HEK293 (cell line): Measurements from ENCODE around the gene JUND.
A peak's percentile ranks its signal among the peaks of the same experiment; 100 is the strongest.

Experiments
- CTCF ChIA-PET: fragments of 350-600 bp; formaldehyde crosslinking; extraction: SDS; loops from one replicate; lab custom pipeline; 2021; ENCODE audit warnings: antibody characterized with exemption; lab: Yijun Ruan, JAX
- POLR2A ChIA-PET: fragments of 300-600 bp; formaldehyde crosslinking; extraction: SDS; loops from one replicate; lab custom pipeline; 2020; ENCODE audit warnings: antibody characterized with exemption, inconsistent platforms; lab: Yijun Ruan, JAX
- H3K27ac ChIP-seq: fragments of 200-500 bp; sonication (Bioruptor generic); 2 replicates; pipeline ENCODE4 v1.5.1; 2014; ENCODE audit warnings: low read depth, low read length, control low read depth, inconsistent platforms; ENCODE audit errors: extremely low read depth
- H3K36me3 ChIP-seq, 2 experiments: fragments of 200-500 bp in 1 of 2; sonication (Bioruptor generic) in 1 of 2; 1 replicate in 1 of 2; 2 replicates in 1 of 2; pipeline ENCODE4 v1.5.1; 2014 to 2017; ENCODE audit warnings: inconsistent platforms in 2 of 2, low read length in 2 of 2; ENCODE audit not compliant: control insufficient read depth in 2 of 2, insufficient read depth in 1 of 2
- H3K4me1 ChIP-seq: fragments of 200-500 bp; sonication (Bioruptor generic); 2 replicates; pipeline ENCODE4 v1.5.1; 2014; ENCODE audit warnings: mild to moderate bottlenecking, low read length, inconsistent platforms; ENCODE audit not compliant: control insufficient read depth, insufficient read depth
- H3K4me3 ChIP-seq: 2 replicates; pipeline ENCODE4 v1.5.1; 2011; ENCODE audit warnings: low read depth, mild to moderate bottlenecking, control low read depth, low read length, moderate library complexity
- H3K9me3 ChIP-seq: fragments of 200-500 bp; sonication (Bioruptor generic); 2 replicates; pipeline ENCODE4 v1.5.1; 2014; ENCODE audit warnings: low read depth, low read length, inconsistent platforms; ENCODE audit not compliant: control insufficient read depth, insufficient read depth
- AEBP2 ChIP-seq: fragments of 450-650 bp; formaldehyde crosslinking; IDR thresholded peaks from 2 replicates; pipeline ENCODE4 v1.5.1; 2016; ENCODE audit warnings: missing biosample characterization, missing genetic modification characterization, borderline replicate concordance
- EGR2 ChIP-seq: fragments of 450-650 bp; formaldehyde crosslinking; IDR thresholded peaks from 2 replicates; pipeline ENCODE4 v1.5.1; 2016; ENCODE audit warnings: low read depth, missing biosample characterization, missing genetic modification characterization
- HOXC10 ChIP-seq: sonication (generic); formaldehyde crosslinking; IDR thresholded peaks from 2 replicates; pipeline ENCODE4 v1.8.1; 2023; ENCODE audit warnings: mild to moderate bottlenecking, missing genetic modification reagents
- KLF10 ChIP-seq: fragments of 450-650 bp; IDR thresholded peaks from 2 replicates; pipeline ENCODE4 v1.5.1; 2018; ENCODE audit warnings: missing biosample characterization, mild to moderate bottlenecking, missing genetic modification characterization
- KLF16 ChIP-seq: fragments of 450-650 bp; formaldehyde crosslinking; IDR thresholded peaks from 2 replicates; pipeline ENCODE4 v1.5.1; 2017; ENCODE audit warnings: missing biosample characterization, missing genetic modification characterization
- MEIS1 ChIP-seq: sonication (generic); formaldehyde crosslinking; IDR thresholded peaks from 2 replicates; pipeline ENCODE4 v1.8.1; 2022; ENCODE audit warnings: missing genetic modification reagents, mild to moderate bottlenecking, borderline replicate concordance
- OVOL3 ChIP-seq: fragments of 450-650 bp; formaldehyde crosslinking; IDR thresholded peaks from 2 replicates; pipeline ENCODE4 v1.5.1; 2016; ENCODE audit warnings: missing biosample characterization, missing genetic modification characterization
- ZBTB20 ChIP-seq: fragments of 450-650 bp; formaldehyde crosslinking; IDR thresholded peaks from 2 replicates; pipeline ENCODE4 v1.5.1; 2016; ENCODE audit warnings: missing biosample characterization, missing genetic modification characterization
- ZNF114 ChIP-seq: fragments of 450-650 bp; formaldehyde crosslinking; IDR thresholded peaks from 2 replicates; pipeline ENCODE4 v1.5.0; 2017; ENCODE audit warnings: missing biosample characterization, missing genetic modification characterization
- ZNF133 ChIP-seq: fragments of 450-650 bp; formaldehyde crosslinking; IDR thresholded peaks from 2 replicates; pipeline ENCODE4 v1.5.1; 2016; ENCODE audit warnings: missing biosample characterization, missing genetic modification characterization
- ZNF169 ChIP-seq: fragments of 450-650 bp; formaldehyde crosslinking; IDR thresholded peaks from 2 replicates; pipeline ENCODE4 v1.5.1; 2016; ENCODE audit warnings: missing biosample characterization, missing genetic modification characterization
- ZNF280C ChIP-seq: fragments of 450-650 bp; formaldehyde crosslinking; IDR thresholded peaks from 2 replicates; pipeline ENCODE4 v1.5.1; 2016; ENCODE audit warnings: missing biosample characterization, missing genetic modification characterization
- ZNF394 ChIP-seq: fragments of 450-650 bp; formaldehyde crosslinking; IDR thresholded peaks from 2 replicates; pipeline ENCODE4 v1.5.1; 2016; ENCODE audit warnings: missing biosample characterization, missing genetic modification characterization, mild to moderate bottlenecking, moderate library complexity, borderline replicate concordance
- ZNF404 ChIP-seq: fragments of 450-650 bp; formaldehyde crosslinking; IDR thresholded peaks from 2 replicates; pipeline ENCODE4 v1.5.1; 2017; ENCODE audit warnings: missing biosample characterization, missing genetic modification characterization
- ZNF514 ChIP-seq: fragments of 450-650 bp; formaldehyde crosslinking; IDR thresholded peaks from 2 replicates; pipeline ENCODE4 v1.5.1; 2016; ENCODE audit warnings: missing biosample characterization, missing genetic modification characterization
- ZNF654 ChIP-seq: fragments of 450-650 bp; formaldehyde crosslinking; IDR thresholded peaks from 2 replicates; pipeline ENCODE4 v1.5.1; 2016; ENCODE audit warnings: low read depth, missing biosample characterization, missing genetic modification characterization
- ZNF658 ChIP-seq: fragments of 450-650 bp; formaldehyde crosslinking; IDR thresholded peaks from 2 replicates; pipeline ENCODE4; 2016; ENCODE audit warnings: missing biosample characterization, missing genetic modification characterization
- ZNF704 ChIP-seq: fragments of 450-650 bp; formaldehyde crosslinking; IDR thresholded peaks from 2 replicates; pipeline ENCODE4 v1.5.1; 2016; ENCODE audit warnings: missing biosample characterization, missing genetic modification characterization
- ZNF768 ChIP-seq: fragments of 450-650 bp; formaldehyde crosslinking; IDR thresholded peaks from 2 replicates; pipeline ENCODE4 v1.5.1; 2018; ENCODE audit warnings: missing biosample characterization, mild to moderate bottlenecking, missing genetic modification characterization
- ZSCAN4 ChIP-seq: fragments of 450-650 bp; formaldehyde crosslinking; IDR thresholded peaks from 2 replicates; pipeline ENCODE4 v1.5.1; 2017; ENCODE audit warnings: missing biosample characterization, missing genetic modification characterization

JUND gene

GRCh38 chr19:18310966-18311365 lies 29.5 kb upstream of the JUND start:
- Histone ChIP-seq H3K4me3 (no peak overlapping the region), H3K9me3 (no peaks in the 10 kb centered on the region), H3K4me1 (no peaks in the 10 kb centered on the region), H3K36me3 (peaks cover 10 to 94% of the 10 kb centered on the region in 2 experiments; a peak in 2 of 3 replicates), H3K27ac (no peak overlapping the region)
- POLR2A ChIA-PET, result interaction anchor here (1.9 kb wide), 1 partner anchor 31 kb away, joined by 10 read pairs; the partner anchor contains the start of gene JUND
- TF ChIP-seq ZNF658 (tag by site-specific recombination) (no peak), ZNF768 (tag by site-specific recombination) (no peak), ZNF169 (tag by site-specific recombination) (no peak), AEBP2 (tag by site-specific recombination) (no peak), MEIS1 (no peak), EGR2 (tag by site-specific recombination) (no peak), ZNF654 (tag by site-specific recombination) (no peak), ZNF133 (tag by site-specific recombination) (no peak), ZNF114 (tag by site-specific recombination) (no peak), ZNF280C (tag by site-specific recombination) (no peak), ZNF404 (tag by site-specific recombination) (no peak), OVOL3 (tag by site-specific recombination) (no peak), HOXC10 (no peak), ZBTB20 (no peak), ZNF514 (tag by site-specific recombination) (no peak), KLF16 (tag by site-specific recombination) (no peak), ZSCAN4 (tag by site-specific recombination) (no peak)
- CTCF ChIA-PET, result interaction anchor here (0.6 to 0.9 kb wide), 3 partner anchors 31 to 125 kb away, joined by 3 to 5 read pairs (median 4); no protein-coding TSS in a partner anchor

GRCh38 chr19:18310118-18310909 lies 28.9 kb upstream of the JUND start:
- ChIA-PET CTCF (interaction anchor here (0.6 to 0.8 kb wide), 2 partner anchors 31 to 102 kb away, joined by 4 to 5 read pairs; no protein-coding TSS in a partner anchor), POLR2A (interaction anchor here (1.9 kb wide), 1 partner anchor 30 kb away, joined by 10 read pairs; the partner anchor contains the start of gene JUND)
- TF ChIP-seq ZNF704 (tag by site-specific recombination) (no peak), ZNF394 (tag by site-specific recombination) (peak; percentile 71; the same call in 1 of the 2 replicates), ZNF654 (tag by site-specific recombination) (no peak), KLF10 (tag by site-specific recombination) (no peak)
- Histone ChIP-seq H3K4me1 (no peaks in the 10 kb centered on the region), H3K4me3 (no peak overlapping the region), H3K9me3 (no peaks in the 10 kb centered on the region), H3K27ac (no peak overlapping the region), H3K36me3 (peaks cover 10 to 89% of the 10 kb centered on the region in 2 experiments; a peak in 2 of 3 replicates)
